Measurements from ENCODE around the gene TK1.
"Not testable (repeated sequence)": the region's sequence is repeated elsewhere in the genome, so short reads cannot be mapped to it uniquely, and the experiment has no call there.

Gene TK1, protein sequence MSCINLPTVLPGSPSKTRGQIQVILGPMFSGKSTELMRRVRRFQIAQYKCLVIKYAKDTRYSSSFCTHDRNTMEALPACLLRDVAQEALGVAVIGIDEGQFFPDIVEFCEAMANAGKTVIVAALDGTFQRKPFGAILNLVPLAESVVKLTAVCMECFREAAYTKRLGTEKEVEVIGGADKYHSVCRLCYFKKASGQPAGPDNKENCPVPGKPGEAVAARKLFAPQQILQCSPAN

DNA sequence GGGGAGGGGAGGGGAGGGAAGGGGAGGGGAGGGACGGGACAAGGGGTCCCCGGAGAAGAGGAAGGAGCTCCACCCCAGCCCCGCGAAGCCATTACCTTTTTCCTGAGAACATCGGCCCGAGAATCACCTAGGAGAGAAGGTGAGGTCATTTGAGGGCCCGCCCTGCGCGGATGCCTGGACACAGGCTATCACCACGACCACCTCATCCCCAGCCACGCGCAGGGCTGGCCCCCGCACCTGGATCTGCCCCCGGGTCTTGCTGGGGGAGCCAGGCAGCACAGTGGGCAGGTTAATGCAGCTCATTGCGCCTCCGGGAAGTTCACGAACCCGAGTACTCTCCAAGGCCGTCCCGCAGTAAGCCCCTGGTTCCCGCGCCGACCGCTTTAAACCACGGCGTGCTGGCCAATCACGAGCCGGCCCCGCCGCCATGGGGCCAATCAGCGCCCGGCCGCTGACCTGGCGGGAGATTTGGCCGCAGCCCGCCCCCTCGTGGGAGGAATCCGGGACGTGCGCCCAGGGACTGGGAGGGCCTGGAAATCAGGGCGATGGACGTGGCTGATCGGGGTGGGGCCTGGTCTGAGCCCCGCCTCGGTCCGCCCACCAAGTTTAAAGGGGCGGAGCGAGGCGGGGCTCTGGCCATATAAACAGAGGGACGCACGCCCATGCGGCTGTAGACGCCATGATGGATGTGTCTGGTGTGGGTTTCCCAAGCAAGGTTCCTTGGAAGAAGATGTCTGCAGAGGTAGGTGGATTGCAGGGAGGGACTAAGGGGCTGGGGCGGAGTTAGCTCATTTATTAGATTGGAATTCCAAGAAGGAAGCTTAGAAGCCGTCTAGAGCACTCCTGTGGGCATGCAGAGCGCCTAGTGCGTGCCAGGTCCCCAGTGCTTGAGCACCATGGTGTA lies at the start of gene TK1, which contains the start of gene AFMID:
TK1 (minus strand) TSS at position 361 of the 904 bp plus-strand sequence; CDS start at position 303, 58 bp downstream.
AFMID (plus strand) TSS at position 671 of the 904 bp plus-strand sequence; CDS start at position 680, 9 bp downstream.
- peak; percentile 93 for DNase-seq (ENCODE audit: low read depth in 2 of 2)

DNA sequence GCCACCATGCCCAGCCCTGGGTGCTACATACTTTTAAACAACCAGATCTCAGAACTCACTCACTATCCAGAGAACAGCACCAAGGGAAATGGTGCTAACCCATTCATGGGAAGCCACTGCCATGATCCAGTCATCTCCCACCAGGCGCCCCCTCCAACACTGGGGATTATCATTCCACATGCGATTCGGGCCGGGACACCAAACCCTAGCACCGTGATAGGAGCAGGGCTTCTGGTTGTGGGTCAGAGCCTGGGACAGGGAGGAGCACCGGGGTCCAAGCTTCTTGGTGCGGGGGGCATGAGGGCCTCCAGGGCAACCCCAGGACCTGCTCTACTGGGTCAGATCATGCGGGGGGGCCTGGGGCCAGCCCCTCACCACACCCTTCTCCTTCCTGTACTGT lies 49.0 kb upstream of the TK1 start:
- DNase-seq (ENCODE audit: low read depth in 2 of 2) = no peak

DNA sequence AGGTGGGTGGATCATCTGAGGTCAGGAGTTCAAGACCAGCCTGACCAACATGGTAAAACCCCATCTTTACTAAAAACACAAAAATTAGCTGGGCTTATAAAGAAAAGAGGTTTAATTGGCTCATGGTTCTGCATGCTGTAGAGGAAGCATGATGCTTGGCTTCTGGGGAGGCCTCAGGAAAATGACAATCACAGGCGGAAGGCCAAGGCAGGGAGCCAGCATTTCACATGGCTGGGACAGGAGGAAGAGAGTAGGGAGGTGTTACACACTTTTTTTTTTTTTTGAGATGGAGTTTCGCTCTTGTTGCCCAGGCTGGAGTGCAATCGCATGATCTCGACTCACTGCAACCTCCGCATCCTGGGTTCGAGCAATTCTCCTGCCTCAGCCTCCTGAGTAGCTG lies 48.2 kb upstream of the TK1 start:
- not testable (repeated sequence) for DNase-seq (ENCODE audit: low read depth in 2 of 2)

DNA sequence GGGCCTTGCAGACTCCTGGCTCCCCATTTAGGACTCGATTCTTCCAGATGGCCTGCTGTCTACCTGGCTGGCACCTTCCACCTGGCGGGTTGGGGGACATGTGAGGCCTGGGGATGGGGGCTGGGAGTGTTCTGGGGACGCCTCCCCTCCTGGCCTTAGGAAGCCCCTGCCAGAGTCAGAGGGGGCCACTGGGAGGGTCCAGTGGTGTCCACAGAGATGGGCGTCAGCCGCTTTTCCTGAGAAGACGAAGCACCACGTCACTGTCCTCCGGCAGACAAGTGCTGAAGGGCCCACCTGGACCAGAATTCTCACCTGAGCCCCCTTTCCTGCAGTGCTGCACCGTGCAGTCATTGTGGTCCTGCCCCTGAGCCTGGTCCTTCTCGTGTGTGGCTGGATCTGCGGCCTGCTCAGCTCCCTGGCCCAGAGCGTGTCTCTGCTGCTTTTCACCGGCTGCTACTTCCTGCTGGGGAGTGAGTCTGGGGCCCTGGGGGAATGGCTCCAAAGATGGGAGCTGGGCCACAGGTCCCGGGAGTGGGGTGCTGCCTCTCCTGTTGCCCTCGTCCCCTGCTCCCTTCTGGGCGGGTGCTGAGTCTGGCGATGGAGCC lies 47.5 kb upstream of the TK1 start:
- DNase-seq (ENCODE audit: low read depth in 2 of 2) = no peak

DNA sequence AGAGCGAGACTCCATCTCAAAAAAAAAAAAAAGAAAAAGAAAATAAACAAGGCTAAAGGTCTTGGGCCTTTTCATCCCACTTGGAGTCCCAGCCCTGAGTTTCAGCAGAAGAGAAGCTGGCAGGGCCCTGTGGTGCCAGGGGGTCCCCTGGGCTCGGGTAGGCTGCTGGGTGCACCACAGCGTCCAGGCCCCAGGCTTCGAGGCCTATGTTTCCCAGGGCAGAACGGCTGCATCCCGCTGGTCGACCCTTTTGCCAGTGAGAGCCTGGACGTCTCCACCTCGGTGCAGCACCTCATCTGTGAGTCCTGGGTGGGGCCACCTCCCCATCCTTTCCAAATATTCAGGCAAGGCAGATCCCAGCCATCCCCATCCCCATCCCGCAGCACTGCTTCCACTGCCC lies 46.8 kb upstream of the TK1 start:
- no peak for DNase-seq (ENCODE audit: low read depth in 2 of 2)

DNA sequence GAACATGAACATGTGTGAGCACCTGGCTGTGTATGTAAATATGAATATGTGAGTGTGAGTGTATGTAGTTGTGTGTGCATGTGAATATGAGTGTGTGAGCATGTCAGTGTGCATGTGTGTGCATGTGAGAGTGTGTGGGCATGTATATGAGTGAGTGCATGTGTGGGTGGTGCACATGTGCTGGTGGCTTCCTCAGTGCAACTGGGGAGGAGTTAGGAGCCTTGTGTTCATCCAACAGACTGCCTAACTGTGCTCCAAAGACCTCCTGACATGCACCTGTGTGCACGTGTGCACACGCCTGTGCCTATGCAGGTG lies 46.0 kb upstream of the TK1 start:
- DNase-seq (ENCODE audit: low read depth in 2 of 2) = no peak

DNA sequence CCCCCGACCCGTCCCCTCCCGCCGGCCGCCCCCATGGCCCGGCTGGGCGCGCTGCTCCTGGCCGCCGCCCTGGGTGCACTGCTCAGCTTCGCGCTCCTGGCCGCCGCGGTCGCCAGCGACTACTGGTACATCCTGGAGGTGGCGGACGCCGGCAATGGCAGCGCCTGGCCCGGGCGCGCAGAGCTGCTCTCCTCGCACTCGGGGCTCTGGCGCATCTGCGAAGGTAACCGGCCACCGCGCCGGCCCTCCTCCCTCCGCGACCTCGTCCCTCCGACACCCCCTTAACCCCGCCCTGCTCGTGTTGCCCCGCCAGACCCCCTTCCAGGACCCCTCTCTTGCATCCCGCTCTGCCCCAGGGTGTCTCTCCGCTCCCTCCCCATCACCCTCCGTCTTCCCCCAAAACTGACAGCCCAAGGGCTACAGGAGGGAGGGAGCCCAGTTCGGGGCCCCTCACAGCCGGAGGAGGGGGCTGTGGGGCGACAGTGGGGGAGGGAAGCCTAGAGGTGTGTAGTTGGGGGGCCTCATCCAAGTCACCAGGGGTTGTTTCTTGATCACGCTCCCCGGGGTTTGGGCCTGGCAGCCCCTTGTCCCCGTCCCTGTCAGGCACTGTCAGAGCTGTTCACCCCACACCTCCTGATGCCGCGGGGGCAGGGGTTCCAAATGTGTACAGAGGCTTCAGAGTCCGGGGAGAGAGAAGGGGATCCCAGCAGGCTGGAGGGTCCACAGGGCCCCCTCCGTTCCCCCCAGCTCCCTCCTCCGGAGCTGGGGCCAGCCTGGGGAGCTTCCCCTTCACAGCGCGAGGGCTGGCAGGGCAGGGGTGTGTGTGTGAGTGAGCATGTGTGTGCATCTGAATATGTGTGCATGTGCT lies 45.4 kb upstream of the TK1 start:
- no peak for DNase-seq (ENCODE audit: low read depth in 2 of 2)

DNA sequence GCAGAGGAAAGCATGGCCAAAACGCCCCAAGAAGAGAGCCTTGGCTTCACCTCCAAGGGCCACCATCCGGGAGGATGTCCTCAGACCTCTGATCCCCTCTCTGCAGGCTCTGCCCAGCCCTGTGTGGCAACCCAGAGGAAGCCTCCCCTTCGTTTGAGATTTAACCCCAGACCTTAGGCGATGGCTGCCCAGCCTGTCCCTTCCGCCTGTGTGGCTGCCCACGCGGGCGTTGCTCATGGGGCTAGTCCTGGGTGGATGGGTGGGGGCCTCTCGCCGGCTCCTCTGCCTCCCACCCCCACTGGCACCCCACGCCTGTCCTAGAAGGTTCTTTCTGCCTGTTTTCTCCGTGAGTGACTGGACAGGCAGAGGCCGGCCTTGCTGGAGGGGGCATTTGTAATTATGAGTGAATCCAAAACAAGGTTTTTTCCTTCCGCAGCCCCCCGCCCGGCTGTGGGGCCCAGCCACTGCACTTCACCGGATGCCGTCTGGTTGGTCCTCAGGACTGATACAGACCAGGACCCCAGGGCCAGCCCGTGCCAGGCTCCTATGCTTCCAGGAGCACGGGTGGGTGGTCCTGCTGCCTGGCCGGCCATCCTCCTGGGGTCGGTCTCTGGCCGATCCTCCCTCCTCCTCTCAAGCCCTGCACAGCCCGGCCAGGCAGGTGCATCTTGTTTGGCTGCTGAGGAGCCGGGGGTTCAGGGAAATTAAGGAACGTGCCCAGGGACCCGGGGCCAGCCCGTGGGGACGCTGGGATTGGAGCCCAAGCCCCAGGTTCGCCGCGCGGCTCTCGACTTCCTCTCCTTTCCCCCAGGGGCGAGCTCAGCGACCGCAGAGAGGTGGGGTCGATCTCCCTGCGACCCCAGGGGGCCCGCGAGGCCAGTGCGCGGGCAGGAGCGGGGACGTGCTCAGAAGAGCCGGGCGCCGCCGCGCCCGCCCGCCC lies 44.4 kb upstream of the TK1 start, which contains the start of gene TMEM235:
TMEM235 (plus strand) TSS at position 636 of the 940 bp plus-strand sequence. CDS start 393 bp downstream, outside the sequence.
- DNase-seq (ENCODE audit: low read depth in 2 of 2) = no peak

DNA sequence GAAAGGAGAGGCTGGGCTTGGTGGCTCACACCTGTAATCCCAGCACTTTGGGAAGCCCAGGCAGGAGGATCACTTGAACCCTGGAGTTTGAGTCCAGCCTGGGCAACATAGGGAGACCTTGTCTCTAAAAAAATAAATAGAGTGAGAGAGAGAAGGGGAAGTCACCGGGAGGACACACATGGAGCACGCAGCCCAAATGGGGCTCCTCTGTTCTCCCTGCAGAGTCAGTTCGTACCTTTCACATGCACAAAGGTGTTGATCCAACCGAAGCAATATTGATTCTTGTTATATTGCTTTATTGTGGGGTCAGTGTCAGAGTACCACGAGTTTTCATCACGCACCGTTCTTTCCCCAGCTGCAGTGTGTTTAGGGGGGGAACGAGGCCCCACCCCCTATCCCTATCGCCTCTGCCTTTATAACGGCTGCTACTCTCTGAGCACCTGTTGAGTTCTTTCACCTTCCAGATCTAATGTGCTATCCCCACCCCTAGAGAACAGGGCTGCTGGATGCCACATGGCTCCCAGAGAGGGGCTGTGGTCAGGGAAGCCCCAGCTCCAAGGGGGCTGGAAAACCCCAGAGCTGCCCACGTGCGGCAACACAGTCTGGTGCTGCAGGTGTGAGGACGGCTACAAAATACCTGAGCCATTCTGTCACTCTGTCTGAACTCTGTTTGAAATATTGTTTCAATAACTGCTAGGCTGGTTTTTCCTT lies 43.6 kb upstream of the TK1 start:
- no peak for DNase-seq (ENCODE audit: low read depth in 2 of 2)

DNA sequence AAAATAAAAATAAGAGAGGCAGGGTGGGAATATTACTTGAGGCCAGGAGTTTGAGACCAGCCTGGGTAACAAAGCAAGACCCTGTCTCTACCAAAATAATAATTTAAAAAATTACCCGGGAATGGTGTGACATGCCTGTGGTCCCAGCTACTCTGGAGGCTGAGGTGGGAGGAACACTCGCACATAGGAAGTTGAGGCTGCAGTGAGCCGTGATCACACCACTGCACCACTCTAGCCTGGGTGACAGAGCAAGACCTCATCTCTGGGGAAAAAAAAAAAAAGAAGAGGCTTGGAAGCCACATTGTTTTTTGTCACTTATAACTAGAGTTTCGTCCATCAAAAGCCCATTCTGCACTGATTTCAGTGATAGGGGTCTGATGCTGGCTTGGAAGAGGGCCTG lies 41.3 kb upstream of the TK1 start:
- DNase-seq (ENCODE audit: low read depth in 2 of 2) = no peak

DNA sequence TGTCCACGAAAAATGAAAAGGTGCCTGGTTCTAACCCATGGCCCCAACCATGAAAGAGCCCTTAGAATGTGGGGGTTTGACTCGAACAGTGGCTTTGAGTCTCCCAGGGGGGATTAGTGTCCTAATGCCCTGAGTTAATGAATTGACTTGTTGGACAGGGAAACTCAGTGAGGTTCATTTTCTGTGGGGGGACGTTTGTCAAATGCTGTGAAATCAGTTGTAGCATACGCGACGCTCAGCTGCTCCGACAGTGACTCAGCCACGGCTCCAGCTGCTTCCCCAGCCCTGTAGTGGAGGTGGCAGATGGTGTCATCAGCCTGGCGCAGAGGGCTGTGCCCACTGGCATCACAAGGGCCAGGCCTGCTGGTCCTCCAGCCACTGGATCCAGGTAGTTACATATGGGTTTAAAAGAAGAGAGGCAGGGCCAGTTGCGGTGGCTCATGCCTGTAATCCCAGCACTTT lies 40.6 kb upstream of the TK1 start:
- DNase-seq (ENCODE audit: low read depth in 2 of 2) = no peak

DNA sequence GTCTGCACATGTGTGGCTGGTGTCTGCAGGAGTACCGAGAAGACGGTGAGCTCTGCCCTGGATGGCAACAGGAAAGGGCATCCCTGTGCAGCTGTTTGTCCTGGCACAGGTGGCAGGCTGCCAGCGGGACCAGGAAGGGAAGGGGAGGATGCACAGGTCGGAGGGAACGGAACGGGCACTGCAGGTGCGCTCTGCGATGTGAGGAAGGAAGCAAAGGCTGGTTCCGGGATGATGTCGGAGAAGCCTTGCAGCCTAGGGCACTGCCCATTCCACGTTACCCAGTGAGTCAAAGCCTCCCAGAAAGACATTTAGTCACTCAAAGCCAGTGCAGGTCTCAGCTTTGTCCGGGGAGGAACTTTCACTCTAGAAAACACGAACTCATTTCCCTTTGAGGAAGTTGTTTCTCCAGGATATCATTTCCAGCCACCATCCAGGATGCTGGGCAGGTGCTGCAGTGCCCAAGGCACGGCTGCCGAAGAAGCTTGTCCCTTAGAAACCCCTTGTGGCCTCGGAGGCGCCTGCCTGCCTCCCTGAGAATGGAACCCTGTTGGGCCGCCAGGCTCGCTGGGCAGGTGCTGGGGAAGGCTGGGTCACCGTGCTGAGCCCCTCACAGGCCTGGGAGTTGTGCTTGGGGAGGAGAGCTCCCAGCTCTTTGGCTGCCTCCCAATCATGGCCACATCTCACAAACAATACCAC lies 40.1 kb upstream of the TK1 start:
- DNase-seq (ENCODE audit: low read depth in 2 of 2) = no peak

DNA sequence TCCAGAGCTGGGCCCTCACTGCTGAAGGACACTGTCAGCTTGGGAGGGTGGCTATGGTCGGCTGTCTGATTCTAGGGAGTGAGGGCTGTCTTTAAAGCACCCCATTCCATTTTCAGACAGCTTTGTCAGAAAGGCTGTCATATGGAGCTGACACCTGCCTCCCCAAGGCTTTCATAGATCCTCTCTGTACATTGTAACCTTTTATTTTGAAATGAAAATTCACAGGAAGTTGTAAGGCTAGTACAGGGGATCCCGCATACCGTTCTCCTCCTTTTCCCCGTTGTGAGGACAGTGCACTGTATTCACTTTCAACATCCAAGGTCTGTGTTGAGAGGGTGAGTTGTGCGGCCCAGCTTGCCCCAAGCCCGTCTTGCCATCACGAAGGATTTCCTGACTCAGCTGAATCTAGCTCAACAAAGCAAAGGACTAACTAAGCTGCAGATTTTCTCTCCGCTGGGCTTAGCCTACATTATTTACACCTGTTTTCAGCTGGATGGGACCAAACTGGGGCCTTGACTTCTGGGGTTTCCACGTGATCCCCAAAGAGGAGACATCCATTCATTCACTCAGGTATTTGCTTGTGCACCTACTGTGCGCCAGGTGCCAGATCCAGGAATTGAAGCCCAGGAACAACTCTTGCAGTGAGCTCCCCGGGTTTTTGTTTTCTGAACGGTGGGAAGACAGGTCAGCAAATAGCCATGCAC lies 39.4 kb upstream of the TK1 start:
- no peak for DNase-seq (ENCODE audit: low read depth in 2 of 2)

DNA sequence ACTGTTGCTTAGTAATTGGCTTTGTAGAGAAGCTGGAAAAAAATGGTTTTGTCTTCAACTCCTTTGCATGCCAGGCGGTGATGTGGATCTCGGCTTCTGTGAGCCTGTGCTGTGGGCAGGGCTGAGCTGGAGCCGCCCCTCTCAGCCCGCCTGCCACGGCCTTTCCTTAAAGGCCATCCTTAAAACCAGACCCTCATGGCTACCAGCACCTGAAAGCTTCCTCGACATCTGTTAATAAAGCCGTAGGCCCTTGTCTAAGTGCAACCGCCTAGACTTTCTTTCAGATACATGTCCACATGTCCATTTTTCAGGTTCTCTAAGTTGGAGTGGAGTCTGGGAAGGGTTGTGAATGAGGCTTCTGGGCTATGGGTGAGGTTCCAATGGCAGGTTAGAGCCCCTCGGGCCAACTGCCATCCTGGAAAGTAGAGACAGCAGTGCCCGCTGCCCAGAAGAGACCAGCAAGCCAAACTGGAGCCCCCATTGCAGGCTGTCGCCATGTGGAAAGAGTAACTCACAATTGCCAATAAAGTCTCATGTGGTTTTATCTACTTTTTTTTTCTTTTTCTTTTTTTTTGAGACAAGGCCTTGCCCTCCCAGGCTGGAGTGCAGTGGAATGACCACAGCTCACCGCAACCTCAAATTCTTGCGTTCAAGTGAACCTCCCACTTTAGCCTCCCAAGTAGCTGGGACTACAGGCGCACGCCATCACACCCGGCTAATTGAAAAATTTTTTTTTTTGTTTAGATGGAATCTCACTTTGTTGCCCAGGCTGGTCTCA lies 38.4 kb upstream of the TK1 start:
- no peak for DNase-seq (ENCODE audit: low read depth in 2 of 2)

DNA sequence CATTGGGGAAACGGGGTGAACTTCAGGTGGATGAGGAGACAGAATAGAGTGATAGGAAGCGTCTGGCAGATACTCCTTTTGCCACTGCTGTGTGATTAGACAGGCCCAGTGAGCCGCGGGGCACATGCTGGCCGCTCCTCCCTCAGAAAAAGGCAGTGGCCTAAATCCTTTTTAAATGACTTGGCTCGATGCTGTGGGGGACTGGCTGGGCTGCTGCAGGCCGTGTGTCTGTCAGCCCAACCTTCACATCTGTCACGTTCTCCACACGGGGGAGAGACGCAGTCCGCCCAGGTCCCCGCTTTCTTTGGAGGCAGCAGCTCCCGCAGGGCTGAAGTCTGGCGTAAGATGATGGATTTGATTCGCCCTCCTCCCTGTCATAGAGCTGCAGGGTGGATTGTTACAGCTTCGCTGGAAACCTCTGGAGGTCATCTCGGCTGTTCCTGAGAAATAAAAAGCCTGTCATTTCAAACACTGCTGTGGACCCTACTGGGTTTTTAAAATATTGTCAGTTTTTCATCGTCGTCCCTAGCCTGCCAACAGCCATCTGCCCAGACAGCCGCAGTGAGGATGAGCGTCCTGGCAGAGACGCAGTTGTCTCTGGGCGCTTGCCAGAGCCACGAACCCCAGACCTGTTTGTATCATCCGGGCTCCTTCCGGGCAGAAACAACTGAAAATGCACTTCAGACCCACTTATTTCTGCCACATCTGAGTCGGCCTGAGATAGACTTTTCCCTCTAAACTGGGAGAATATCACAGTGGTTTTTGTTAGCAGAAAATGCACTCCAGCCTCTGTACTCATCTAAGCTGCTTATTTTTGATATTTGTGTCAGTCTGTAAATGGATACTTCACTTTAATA lies 37.6 kb upstream of the TK1 start:
- no peak for DNase-seq (ENCODE audit: low read depth in 2 of 2)

DNA sequence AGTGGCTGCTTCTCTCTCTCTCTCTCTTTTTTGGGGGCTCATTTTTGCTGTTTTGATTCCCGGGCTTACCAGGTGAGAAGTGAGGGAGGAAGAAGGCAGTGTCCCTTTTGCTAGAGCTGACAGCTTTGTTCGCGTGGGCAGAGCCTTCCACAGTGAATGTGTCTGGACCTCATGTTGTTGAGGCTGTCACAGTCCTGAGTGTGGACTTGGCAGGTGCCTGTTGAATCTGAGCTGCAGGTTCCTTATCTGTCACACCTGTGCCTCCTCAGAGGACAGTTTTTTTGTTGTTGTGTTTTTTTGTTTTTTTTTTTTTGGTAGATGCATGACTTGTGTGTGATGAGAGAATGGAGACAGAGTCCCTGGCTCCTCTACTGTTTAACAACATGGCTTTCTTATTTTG lies 36.9 kb upstream of the TK1 start:
- no peak for DNase-seq (ENCODE audit: low read depth in 2 of 2)

DNA sequence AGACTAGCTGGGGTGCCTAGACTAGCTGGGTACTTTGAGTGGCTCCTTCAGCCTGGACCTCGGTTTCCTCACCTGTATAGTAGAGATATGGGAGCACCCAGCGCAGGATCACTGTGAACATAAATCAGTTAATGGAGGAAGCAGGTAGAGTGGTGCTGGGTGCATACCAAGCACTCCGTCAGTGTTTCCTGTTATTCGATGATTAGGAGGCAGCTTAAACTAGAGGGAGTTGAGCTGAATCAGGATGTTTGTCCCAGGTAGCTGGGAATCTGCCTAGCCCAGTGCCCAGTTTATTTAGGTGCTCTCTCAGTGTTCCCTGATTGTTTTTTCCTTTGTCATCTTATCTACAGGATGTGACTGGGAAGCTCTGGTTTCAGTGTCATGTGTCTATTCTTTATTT lies 36.2 kb upstream of the TK1 start:
- no peak for DNase-seq (ENCODE audit: low read depth in 2 of 2)

Data from fibroblast of skin of left quadriceps (primary cell).